SK-MEL-5 (cell line): ENCODE results near the gene ERI2. TPM values are rescaled to one million over a fixed set of nuclear protein-coding genes. Genes with fewer than 3 reads are reported as not detected.

Experiments
- DNase-seq: peaks from one replicate; pipeline ENCODE4 v3.0.0-alpha.2; 2016; ENCODE audit warnings: low read depth, low spot score
- in situ Hi-C: cut with HindIII; loops from 2 replicates; pipeline ENCODE4 v1.10.0; 2016; ENCODE audit warnings: low sequenced_read_pairs, high pct_unique_total_duplicates, low pct_unique_long_range_greater_than_20kb
- polyA plus RNA-seq, 2 experiments: library from polyadenylated mRNA; depleted of rRNA; stranded (reverse); fragments of >200 nt; gene quantifications; 2 replicates each; pipeline ENCODE4 v1.2.3, GENCODE V29; 2015
- total RNA-seq: library from RNA; depleted of rRNA; stranded (reverse); fragments of >200 nt; shearing (Covaris generic); gene quantifications from 2 replicates; pipeline ENCODE4 v1.2.3, GENCODE V29; 2014; rRNA removed

ERI2 gene
- 21.2 and 29.0 TPM in 2 replicates for total RNA-seq
- 16.9 and 27.2 TPM in 2 replicates for polyA plus RNA-seq (2015; cell fraction: cytosol; rRNA removed)
- 65.2 and 84.0 TPM in 2 replicates for polyA plus RNA-seq (2015; cell fraction: nucleus; rRNA removed)

GRCh38 chr16:20806168-20807050, at the start of gene ERI2, which contains the start of gene REXO5:
ERI2 (minus strand) TSS chr16:20806472; CDS start chr16:20806430, 42 bp downstream.
REXO5 (plus strand) TSS chr16:20806527; CDS start chr16:20806954, 427 bp downstream.
- peak; percentile 94 for DNase-seq
- in situ Hi-C loops = no loop called here

GRCh38 chr16:20854963-20855362, 48.7 kb upstream of the ERI2 start:
- in situ Hi-C loops = no loop called here
- no peak for DNase-seq

GRCh38 chr16:20853981-20854620, 47.8 kb upstream of the ERI2 start:
- in situ Hi-C loops = no loop called here
- no peak for DNase-seq

- in situ Hi-C loops = no loop called here
- no peak for DNase-seq
These were observed 46.9 kb upstream of the ERI2 start for GRCh38 chr16:20853143-20853542.

- in situ Hi-C loops = no loop called here
- DNase-seq = peak; percentile 63
These were observed 45.3 kb upstream of the ERI2 start for GRCh38 chr16:20851601-20852000.

GRCh38 chr16:20850981-20851380, 44.7 kb upstream of the ERI2 start:
- in situ Hi-C loops = no loop called here
- no peak for DNase-seq

- DNase-seq = peak; percentile 68
- in situ Hi-C loops = no loop called here
These were observed 43.5 kb upstream of the ERI2 start for GRCh38 chr16:20849589-20850390.

GRCh38 chr16:20847550-20847949, 41.3 kb upstream of the ERI2 start:
- in situ Hi-C loops = no loop called here
- no peak for DNase-seq

- in situ Hi-C loops = no loop called here
- DNase-seq = no peak
These were observed 40.3 kb upstream of the ERI2 start for GRCh38 chr16:20846551-20846950.

- in situ Hi-C loops = no loop called here
- no peak for DNase-seq
These were observed 39.8 kb upstream of the ERI2 start for GRCh38 chr16:20846030-20846429.

GRCh38 chr16:20844588-20844987, 38.3 kb upstream of the ERI2 start:
- no peak for DNase-seq
- in situ Hi-C loops = no loop called here

GRCh38 chr16:20844054-20844453, 37.8 kb upstream of the ERI2 start:
- in situ Hi-C loops = no loop called here

GRCh38 chr16:20839504-20839903, 33.2 kb upstream of the ERI2 start:
- no peak for DNase-seq
- in situ Hi-C loops = no loop called here

More at GRCh38 chr16:20844054-20844453, 37.8 kb upstream of the ERI2 start:
- DNase-seq = no peak

GRCh38 chr16:20838240-20838639, 32.0 kb upstream of the ERI2 start:
- in situ Hi-C loops = no loop called here
- DNase-seq = no peak

GRCh38 chr16:20833086-20833485, 26.8 kb upstream of the ERI2 start:
- in situ Hi-C loops = no loop called here
- no peak for DNase-seq

- in situ Hi-C loops = no loop called here
- DNase-seq = no peak
These were observed 24.1 kb upstream of the ERI2 start for GRCh38 chr16:20830372-20830771.

- in situ Hi-C loops = no loop called here
- no peak for DNase-seq
These were observed 23.3 kb upstream of the ERI2 start for GRCh38 chr16:20829536-20829935.

GRCh38 chr16:20826039-20826566, 19.8 kb upstream of the ERI2 start:
- DNase-seq = no peak
- in situ Hi-C loops = no loop called here
